ENCODE results near the gene TRPV4.

The TRPV4 gene

DNA sequence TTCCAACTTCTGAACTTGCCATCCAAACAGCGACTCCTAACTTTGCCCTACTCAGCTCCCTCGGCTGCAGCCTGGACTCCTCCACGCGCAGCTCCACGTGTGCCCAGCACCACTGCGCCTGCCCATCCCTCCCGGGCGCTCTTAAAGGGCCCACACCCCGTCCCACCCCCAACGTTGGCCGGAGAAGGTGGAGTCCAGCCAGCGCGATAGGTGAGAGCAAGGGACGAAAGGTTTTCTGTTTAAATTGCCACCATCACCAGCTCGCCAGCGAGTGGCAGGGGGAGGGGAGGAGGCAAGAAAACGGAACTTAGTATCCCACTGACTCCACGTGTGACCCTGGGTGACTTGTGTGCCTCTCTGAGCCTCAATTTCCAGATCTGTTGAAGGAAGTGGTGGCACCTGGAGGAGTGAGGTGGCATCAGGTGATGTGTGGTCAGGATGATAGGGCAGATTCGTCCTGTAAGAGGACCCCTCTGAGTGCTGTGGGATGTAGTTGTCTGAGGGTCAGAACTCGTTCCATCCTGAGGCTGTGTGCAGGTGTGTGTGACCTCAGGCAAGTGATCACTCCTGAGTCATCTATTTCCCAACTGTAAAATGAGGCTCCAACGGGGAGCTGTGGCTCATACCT lies 59.7 kb downstream of the TRPV4 start:
- H3K4me2 ChIP-seq, result peak overlapping the region; percentile 36; the same call in 1 of the 2 replicates
- no peaks in the 10 kb centered on the region for H3K4me1 ChIP-seq (ENCODE audit: low read depth, poor library complexity, severe bottlenecking)
- peak overlapping the region; percentile 35; the same call in 1 of the 2 replicates for H3K9ac ChIP-seq

DNA sequence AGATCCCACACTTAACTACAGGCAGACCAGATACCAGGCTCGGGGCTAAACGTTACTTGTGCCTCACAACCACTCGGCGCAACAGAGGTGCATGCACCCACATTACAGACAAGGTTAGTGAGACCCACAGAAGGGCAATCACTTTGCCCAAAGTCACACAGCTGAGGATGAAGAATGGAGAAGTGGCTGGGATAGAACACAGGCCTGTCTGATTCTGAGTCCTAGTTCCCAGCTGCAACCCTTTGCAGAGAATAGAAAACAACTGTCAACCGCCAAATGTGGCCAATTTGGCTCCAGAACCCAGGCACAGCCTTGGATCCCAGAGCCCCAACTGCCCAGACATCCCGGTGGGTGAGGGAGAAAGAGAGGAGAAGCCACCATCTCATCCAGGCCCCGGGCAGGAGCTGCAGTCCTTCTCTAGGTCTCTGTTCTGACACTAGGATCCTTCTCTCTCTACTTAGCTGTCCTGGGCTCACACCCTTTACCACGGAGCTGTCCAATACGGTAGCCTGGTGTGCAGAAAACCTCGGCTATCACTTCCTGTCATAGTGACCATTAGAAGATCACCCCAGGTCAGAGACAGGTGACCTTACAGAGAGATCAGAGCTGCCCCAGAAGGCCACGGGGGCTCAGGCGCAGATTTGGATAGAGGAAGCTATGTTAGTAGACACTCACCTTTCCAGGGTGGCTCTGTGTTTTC lies 60.4 kb downstream of the TRPV4 start:
- Histone ChIP-seq H4K20me1 (ENCODE audit: insufficient read depth) (no peaks in the 10 kb centered on the region), H3K36me3 (ENCODE audit: insufficient read depth) (no peaks in the 10 kb centered on the region), H3K4me3 (IDR thresholded peaks at IDR 0.05; ENCODE audit: insufficient read depth, low read depth, low read length) (no peak overlapping the region), H3K4me1 (ENCODE audit: low read depth, poor library complexity, severe bottlenecking) (no peaks in the 10 kb centered on the region), H3K27ac (no peak overlapping the region), H3K79me2 (ENCODE audit: insufficient read depth, low read depth) (no peaks in the 10 kb centered on the region), H2AFZ (ENCODE audit: low read depth) (peak overlapping the region; percentile 66; the same call in 1 of the 2 replicates), H3K9ac (peak overlapping the region; percentile 35; the same call in 1 of the 2 replicates), H3K27me3 (ENCODE audit: insufficient read depth, low read depth) (no peaks in the 10 kb centered on the region), H3K4me2 (peak overlapping the region; percentile 36; the same call in 1 of the 2 replicates)
- TF ChIP-seq, protein P1, sequence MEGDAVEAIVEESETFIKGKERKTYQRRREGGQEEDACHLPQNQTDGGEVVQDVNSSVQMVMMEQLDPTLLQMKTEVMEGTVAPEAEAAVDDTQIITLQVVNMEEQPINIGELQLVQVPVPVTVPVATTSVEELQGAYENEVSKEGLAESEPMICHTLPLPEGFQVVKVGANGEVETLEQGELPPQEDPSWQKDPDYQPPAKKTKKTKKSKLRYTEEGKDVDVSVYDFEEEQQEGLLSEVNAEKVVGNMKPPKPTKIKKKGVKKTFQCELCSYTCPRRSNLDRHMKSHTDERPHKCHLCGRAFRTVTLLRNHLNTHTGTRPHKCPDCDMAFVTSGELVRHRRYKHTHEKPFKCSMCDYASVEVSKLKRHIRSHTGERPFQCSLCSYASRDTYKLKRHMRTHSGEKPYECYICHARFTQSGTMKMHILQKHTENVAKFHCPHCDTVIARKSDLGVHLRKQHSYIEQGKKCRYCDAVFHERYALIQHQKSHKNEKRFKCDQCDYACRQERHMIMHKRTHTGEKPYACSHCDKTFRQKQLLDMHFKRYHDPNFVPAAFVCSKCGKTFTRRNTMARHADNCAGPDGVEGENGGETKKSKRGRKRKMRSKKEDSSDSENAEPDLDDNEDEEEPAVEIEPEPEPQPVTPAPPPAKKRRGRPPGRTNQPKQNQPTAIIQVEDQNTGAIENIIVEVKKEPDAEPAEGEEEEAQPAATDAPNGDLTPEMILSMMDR (conservative IDR thresholded peaks at IDR 0.05; ENCODE audit: low read depth, low read length), result no peak

More for the DNA sequence above, 59.7 kb downstream of the TRPV4 start:
- TF ChIP-seq, protein P1 (conservative IDR thresholded peaks at IDR 0.05; ENCODE audit: low read depth, low read length), result no peak
- H3K4me3 ChIP-seq (IDR thresholded peaks at IDR 0.05; ENCODE audit: insufficient read depth, low read depth, low read length), result no peak overlapping the region
- peak overlapping the region; percentile 66 for H2AFZ ChIP-seq (ENCODE audit: low read depth)
- no peaks in the 10 kb centered on the region for H3K27me3 ChIP-seq (ENCODE audit: insufficient read depth, low read depth)
- H4K20me1 ChIP-seq (ENCODE audit: insufficient read depth), result no peaks in the 10 kb centered on the region
- no peaks in the 10 kb centered on the region for H3K79me2 ChIP-seq (ENCODE audit: insufficient read depth, low read depth)
- no peak overlapping the region for H3K27ac ChIP-seq
- no peaks in the 10 kb centered on the region for H3K36me3 ChIP-seq (ENCODE audit: insufficient read depth)

DNA sequence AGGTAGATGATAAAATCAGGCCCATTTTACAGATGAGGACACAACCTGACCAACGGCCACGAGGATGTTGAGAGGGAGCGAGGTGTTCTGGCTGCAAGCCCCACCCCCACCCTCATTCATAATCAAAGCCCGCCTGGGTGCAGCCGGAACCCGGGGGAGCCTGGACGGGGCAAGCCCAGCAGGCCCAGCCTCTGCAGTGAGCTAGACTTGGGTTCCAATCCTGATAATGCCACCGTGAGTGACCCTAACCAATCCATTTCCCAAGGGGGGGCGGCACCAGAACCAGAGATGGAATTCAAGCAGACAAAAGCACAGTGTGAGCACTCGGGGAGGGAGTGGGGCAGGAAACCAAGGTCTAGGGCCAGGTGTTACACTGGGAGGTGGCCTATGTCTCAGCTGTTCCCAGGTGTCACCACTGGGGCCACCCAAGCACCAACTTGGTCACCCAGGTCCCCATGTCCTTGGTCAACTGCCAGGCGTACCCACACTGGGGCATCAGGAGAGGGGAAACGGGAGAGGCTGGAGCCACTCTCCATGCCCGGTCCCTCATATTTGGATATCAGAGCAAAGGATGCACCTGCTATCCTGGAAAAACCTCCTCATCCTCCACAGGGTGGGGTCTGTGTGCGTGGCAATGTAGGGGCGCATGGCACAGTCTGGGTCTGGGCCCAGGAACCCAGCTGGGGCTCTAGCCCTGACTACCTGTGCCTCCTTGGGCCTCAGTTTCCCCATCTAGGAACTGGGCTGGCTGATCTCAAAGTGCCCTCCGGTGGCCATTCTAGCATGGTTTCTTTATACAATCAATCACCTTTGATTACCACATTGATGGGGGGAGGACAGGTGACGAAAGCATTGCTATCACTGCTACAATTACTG lies 61.2 kb downstream of the TRPV4 start:
- no peak overlapping the region for H3K4me3 ChIP-seq (IDR thresholded peaks at IDR 0.05; ENCODE audit: insufficient read depth, low read depth, low read length)
- H3K27ac ChIP-seq, result no peak overlapping the region
- H3K4me2 ChIP-seq, result peak overlapping the region; percentile 36; the same call in 1 of the 2 replicates
- H2AFZ ChIP-seq (ENCODE audit: low read depth), result no peak overlapping the region
- no peaks in the 10 kb centered on the region for H3K4me1 ChIP-seq (ENCODE audit: low read depth, poor library complexity, severe bottlenecking)
- H3K9ac ChIP-seq, result no peak overlapping the region
- H3K27me3 ChIP-seq (ENCODE audit: insufficient read depth, low read depth), result no peaks in the 10 kb centered on the region
- H3K79me2 ChIP-seq (ENCODE audit: insufficient read depth, low read depth), result no peaks in the 10 kb centered on the region
- H4K20me1 ChIP-seq (ENCODE audit: insufficient read depth), result no peaks in the 10 kb centered on the region
- no peaks in the 10 kb centered on the region for H3K36me3 ChIP-seq (ENCODE audit: insufficient read depth)
- TF ChIP-seq, protein P1 (conservative IDR thresholded peaks at IDR 0.05; ENCODE audit: low read depth, low read length), result no peak

DNA sequence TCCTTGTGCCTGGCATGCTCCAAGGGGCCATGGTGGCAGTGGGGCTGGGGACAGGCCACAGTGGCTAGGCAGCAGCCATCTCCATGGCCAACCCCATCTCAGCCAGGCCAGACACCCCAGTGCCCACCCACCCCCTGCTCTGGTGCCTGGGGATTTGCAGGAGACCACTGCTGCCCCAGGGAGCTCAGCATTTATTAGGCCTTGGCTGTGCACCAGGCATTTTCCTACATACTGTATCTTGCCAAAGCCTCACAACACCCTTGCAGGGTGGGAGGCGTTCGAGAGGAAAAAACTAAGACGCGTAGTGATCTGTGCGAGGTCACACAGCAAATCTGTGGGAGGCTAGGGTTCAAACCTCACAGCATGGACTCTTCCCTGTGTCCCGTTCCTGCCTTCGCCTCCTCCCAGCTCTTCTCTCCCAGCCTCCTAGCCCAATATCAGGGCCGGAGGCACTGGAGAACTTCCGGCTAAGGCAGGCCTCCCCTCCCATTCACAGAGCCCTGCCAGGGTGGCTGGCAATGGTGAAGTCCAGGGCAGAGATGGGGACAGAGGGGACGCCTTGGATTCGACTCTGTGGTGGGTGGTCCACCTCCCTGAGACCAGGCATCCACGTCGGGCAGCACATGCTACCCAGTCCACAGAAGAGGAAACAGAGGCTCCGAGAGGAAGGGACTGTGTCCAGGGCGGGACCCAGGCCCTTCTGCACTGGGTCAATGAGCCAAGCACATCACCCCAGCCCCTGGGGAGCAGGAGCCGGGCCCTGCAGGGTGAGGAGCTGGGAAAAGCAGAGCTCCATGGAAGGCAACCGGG lies 62.1 kb downstream of the TRPV4 start:
- TF ChIP-seq, protein P1 (conservative IDR thresholded peaks at IDR 0.05; ENCODE audit: low read depth, low read length), result no peak
- Histone ChIP-seq H3K4me2 (no peak overlapping the region), H3K79me2 (ENCODE audit: insufficient read depth, low read depth) (no peaks in the 10 kb centered on the region), H3K4me1 (ENCODE audit: low read depth, poor library complexity, severe bottlenecking) (no peaks in the 10 kb centered on the region), H4K20me1 (ENCODE audit: insufficient read depth) (no peaks in the 10 kb centered on the region), H3K36me3 (ENCODE audit: insufficient read depth) (no peaks in the 10 kb centered on the region), H2AFZ (ENCODE audit: low read depth) (no peak overlapping the region), H3K4me3 (IDR thresholded peaks at IDR 0.05; ENCODE audit: insufficient read depth, low read depth, low read length) (no peak overlapping the region), H3K27ac (no peak overlapping the region), H3K9ac (no peak overlapping the region), H3K27me3 (ENCODE audit: insufficient read depth, low read depth) (no peaks in the 10 kb centered on the region)
